Measurements from ENCODE around the gene CLK4. TPM values are rescaled to one million over a fixed set of nuclear protein-coding genes. Genes with fewer than 3 reads are reported as not detected.

The CLK4 gene
- 10 to 100 TPM; 18.4 to 38.3 (median 34.2) TPM for total RNA-seq

GRCh38 chr5:178626484-178627258 lies at the start of gene CLK4:
CLK4 (minus strand) TSS chr5:178627050; CDS start chr5:178623416, 3,634 bp downstream.
- intact Hi-C loops (cut with DNase I; ENCODE audit: low total_unique reads), result no loop called here
- TF ChIP-seq POLR2A (IDR thresholded peaks at IDR 0.05), result peak in 1 of 2 donors; percentile 51
- TF ChIP-seq, protein P1, sequence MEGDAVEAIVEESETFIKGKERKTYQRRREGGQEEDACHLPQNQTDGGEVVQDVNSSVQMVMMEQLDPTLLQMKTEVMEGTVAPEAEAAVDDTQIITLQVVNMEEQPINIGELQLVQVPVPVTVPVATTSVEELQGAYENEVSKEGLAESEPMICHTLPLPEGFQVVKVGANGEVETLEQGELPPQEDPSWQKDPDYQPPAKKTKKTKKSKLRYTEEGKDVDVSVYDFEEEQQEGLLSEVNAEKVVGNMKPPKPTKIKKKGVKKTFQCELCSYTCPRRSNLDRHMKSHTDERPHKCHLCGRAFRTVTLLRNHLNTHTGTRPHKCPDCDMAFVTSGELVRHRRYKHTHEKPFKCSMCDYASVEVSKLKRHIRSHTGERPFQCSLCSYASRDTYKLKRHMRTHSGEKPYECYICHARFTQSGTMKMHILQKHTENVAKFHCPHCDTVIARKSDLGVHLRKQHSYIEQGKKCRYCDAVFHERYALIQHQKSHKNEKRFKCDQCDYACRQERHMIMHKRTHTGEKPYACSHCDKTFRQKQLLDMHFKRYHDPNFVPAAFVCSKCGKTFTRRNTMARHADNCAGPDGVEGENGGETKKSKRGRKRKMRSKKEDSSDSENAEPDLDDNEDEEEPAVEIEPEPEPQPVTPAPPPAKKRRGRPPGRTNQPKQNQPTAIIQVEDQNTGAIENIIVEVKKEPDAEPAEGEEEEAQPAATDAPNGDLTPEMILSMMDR (IDR thresholded peaks at IDR 0.05), result no peak
- DNase-seq (ENCODE audit: low spot score in 2 of 2), result peak; percentile 93 to 99
- H3K4me3 ChIP-seq (ENCODE audit: low read depth, poor library complexity, severe bottlenecking), result peak within 1 kb of the TSS; percentile 99
- 0 to 1% methylated on average over 50 to 52 of the region's 79 CpGs for WGBS, 2 donors

GRCh38 chr5:178675922-178676321 lies 49.1 kb upstream of the CLK4 start:
- 69 to 70% methylated on average over 3 of the region's 3 CpGs for WGBS, 2 donors
- no peak for DNase-seq (ENCODE audit: low spot score in 2 of 2)

DNA sequence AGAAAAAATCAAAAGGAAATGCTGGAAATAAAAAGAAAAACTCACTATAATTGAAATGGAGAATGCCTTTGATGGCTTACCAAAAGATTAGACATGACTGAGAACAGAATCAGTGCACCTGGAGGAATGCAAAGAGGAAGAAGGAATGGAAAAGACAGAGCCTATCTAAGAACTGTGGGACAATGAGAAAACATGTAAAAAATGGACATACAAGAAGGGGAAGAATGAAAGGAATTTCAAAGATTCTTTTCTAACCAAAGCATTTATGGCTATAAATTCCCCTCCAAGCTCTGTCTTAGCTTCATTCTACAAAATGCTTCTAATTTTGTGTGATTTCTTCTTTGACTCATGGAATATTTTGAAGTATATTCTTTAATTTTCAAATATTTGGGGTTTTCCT lies 47.5 kb upstream of the CLK4 start:
- TF ChIP-seq POLR2A (IDR thresholded peaks at IDR 0.05), result no peak
- TF ChIP-seq, protein P1 (IDR thresholded peaks at IDR 0.05), result no peak
- DNase-seq (ENCODE audit: low spot score in 2 of 2), result no peak
- intact Hi-C loops (cut with DNase I; ENCODE audit: low total_unique reads), result no loop called here

More at GRCh38 chr5:178675922-178676321, 49.1 kb upstream of the CLK4 start:
- TF ChIP-seq, protein P1 (IDR thresholded peaks at IDR 0.05), result no peak
- no peak for TF ChIP-seq POLR2A (IDR thresholded peaks at IDR 0.05)
- intact Hi-C loops (cut with DNase I; ENCODE audit: low total_unique reads), result no loop called here
- H3K4me3 ChIP-seq (ENCODE audit: low read depth, poor library complexity, severe bottlenecking), result no peak overlapping the region

GRCh38 chr5:178673801-178674295 lies 47.0 kb upstream of the CLK4 start:
- no peak overlapping the region for H3K4me3 ChIP-seq (ENCODE audit: low read depth, poor library complexity, severe bottlenecking)
- WGBS, 2 donors, result 41 to 45% methylated on average over 10 of the region's 10 CpGs
- no peak for DNase-seq (ENCODE audit: low spot score in 2 of 2)
- TF ChIP-seq, protein P1 (IDR thresholded peaks at IDR 0.05), result no peak
- no peak for TF ChIP-seq POLR2A (IDR thresholded peaks at IDR 0.05)
- intact Hi-C loops (cut with DNase I; ENCODE audit: low total_unique reads), result no loop called here

More for the DNA sequence above, 47.5 kb upstream of the CLK4 start:
- no peak overlapping the region for H3K4me3 ChIP-seq (ENCODE audit: low read depth, poor library complexity, severe bottlenecking)

GRCh38 chr5:178672630-178673029 lies 45.8 kb upstream of the CLK4 start:
- WGBS, 2 donors, result 82 to 89% methylated on average over 4 of the region's 4 CpGs
- H3K4me3 ChIP-seq (ENCODE audit: low read depth, poor library complexity, severe bottlenecking), result no peak overlapping the region
- intact Hi-C loops (cut with DNase I; ENCODE audit: low total_unique reads), result no loop called here
- TF ChIP-seq, protein P1 (IDR thresholded peaks at IDR 0.05), result no peak
- TF ChIP-seq POLR2A (IDR thresholded peaks at IDR 0.05), result no peak
- DNase-seq (ENCODE audit: low spot score in 2 of 2), result no peak
